Osteocyte (in vitro differentiated cells): Measurements from ENCODE around the gene TMCO4. TPM values are rescaled to one million over a fixed set of nuclear protein-coding genes. Genes with fewer than 3 reads are reported as not detected.

Source experiments
- DNase-seq: peaks from one replicate; pipeline ENCODE4 v3.0.0; 2021; ENCODE audit warnings: mixed read lengths; ENCODE audit not compliant: unreplicated experiment; ENCODE audit errors: extremely low spot score
- H3K27ac Mint-ChIP-seq: one replicate; pipeline ENCODE4 v1.8.0; 2021; ENCODE audit warnings: mild to moderate bottlenecking, mixed read lengths; ENCODE audit not compliant: unreplicated experiment
- H3K27me3 Mint-ChIP-seq: one replicate; pipeline ENCODE4 v1.8.0; 2021; ENCODE audit warnings: mixed read lengths; ENCODE audit not compliant: unreplicated experiment
- H3K36me3 Mint-ChIP-seq: one replicate; pipeline ENCODE4 v1.8.0; 2021; ENCODE audit warnings: mixed read lengths; ENCODE audit not compliant: unreplicated experiment
- H3K4me1 Mint-ChIP-seq: one replicate; pipeline ENCODE4 v1.8.0; 2021; ENCODE audit warnings: mixed read lengths; ENCODE audit not compliant: unreplicated experiment
- H3K4me3 Mint-ChIP-seq: one replicate; pipeline ENCODE4 v1.8.0; 2021; ENCODE audit warnings: mild to moderate bottlenecking, moderate library complexity, mixed read lengths; ENCODE audit not compliant: unreplicated experiment
- H3K9me3 Mint-ChIP-seq: one replicate; pipeline ENCODE4 v1.8.0; 2021; ENCODE audit warnings: mixed read lengths; ENCODE audit not compliant: unreplicated experiment
- CTCF ChIP-seq: fragments of 200-600 bp; sonication (generic); IDR thresholded peaks from 2 replicates; pipeline ENCODE4 v1.5.0; 2021; ENCODE audit warnings: antibody characterized with exemption, mild to moderate bottlenecking, moderate library complexity
- total RNA-seq: library from RNA; stranded (reverse); gene quantifications from 2 replicates; pipeline ENCODE4 v1.2.1, GENCODE V29; 2021

The TMCO4 gene
- total RNA-seq, 1 donor from 2014 or later, result 12.1 TPM

- no peaks in the 10 kb centered on the region for H3K9me3 Mint-ChIP-seq
- no peaks in the 10 kb centered on the region for H3K27me3 Mint-ChIP-seq
- no peak for DNase-seq
- H3K36me3 Mint-ChIP-seq, result no peaks in the 10 kb centered on the region
- H3K27ac Mint-ChIP-seq, result no peak overlapping the region
- no peak overlapping the region for H3K4me3 Mint-ChIP-seq
- H3K4me1 Mint-ChIP-seq, result peaks cover 3% of the 10 kb centered on the region
- no peak for TF ChIP-seq CTCF
These were observed 121.2 kb downstream of the TMCO4 start for GRCh38 chr1:19678493-19678892.

DNA sequence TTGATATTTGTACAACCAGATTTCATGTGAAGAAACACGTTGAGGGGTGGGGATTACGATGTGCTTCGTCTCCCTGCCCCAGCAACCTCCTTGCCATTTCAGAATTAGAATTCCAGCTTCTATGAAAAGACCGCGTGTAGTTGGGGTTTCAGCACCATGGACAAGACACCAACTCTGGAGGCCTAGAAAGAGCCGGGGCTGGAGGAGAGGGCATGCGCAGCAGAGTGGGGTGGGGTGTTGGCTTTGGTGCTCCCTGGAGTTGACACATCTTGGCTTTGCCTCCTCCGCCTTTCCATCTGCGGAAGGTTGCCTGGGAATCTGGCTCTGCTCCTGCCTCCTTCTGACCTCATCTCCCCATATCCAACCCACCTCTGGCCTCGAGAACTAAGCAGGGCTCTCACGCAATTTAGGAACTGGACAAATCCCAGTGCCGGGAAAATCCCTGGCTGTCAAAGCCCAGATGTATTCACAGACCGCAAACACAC lies 123.2 kb downstream of the TMCO4 start:
- TF ChIP-seq CTCF, result no peak
- no peak for DNase-seq
- H3K9me3 Mint-ChIP-seq, result no peaks in the 10 kb centered on the region
- no peak overlapping the region for H3K4me3 Mint-ChIP-seq
- H3K27ac Mint-ChIP-seq, result no peak overlapping the region
- no peaks in the 10 kb centered on the region for H3K36me3 Mint-ChIP-seq
- no peaks in the 10 kb centered on the region for H3K4me1 Mint-ChIP-seq
- peaks cover 8% of the 10 kb centered on the region for H3K27me3 Mint-ChIP-seq

DNA sequence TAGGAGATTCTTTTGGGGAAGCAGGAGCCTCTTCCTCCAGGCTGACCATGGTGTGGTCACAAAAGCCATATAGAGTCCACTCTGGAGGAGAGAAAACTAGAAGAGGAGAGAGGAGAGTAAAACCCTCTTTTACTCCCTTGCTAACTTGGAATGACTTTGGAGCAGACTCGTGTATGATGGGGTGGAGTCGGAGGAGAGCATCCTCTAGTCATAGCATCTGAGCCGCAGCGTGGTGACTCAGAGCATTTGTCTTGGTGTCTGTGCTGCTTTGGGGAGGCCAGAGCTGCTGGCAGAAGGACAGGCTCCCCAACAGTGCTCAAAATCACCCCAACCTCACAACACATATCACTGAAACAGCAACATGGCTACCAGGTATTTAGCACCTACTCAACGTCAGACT lies 123.9 kb downstream of the TMCO4 start:
- DNase-seq, result no peak
- Mint-ChIP-seq H3K36me3 (no peaks in the 10 kb centered on the region), H3K27ac (no peak overlapping the region), H3K9me3 (no peaks in the 10 kb centered on the region), H3K4me1 (no peaks in the 10 kb centered on the region), H3K27me3 (peaks cover 8% of the 10 kb centered on the region), H3K4me3 (no peak overlapping the region)
- TF ChIP-seq CTCF, result no peak

DNA sequence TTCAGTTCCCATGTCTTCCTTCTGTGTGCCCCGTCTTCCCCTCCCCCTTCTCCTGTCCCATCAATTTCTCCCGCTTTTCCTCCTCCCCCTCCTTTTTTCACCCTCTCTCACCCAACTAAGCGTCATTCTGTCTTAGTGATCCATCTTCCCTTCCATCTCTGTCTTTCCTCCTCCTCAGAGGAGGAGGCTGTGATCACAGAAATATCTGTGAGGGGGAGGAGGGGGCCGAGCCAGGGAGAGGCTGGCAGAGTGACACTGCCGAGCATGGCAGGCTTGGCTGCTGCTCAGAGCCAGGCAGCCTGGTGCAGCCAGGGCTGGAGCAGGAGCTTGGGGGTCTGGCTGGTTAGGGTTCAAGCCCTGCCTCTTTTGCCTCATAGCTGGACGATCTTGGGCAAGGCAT lies 127.5 kb downstream of the TMCO4 start:
- Mint-ChIP-seq H3K36me3 (no peaks in the 10 kb centered on the region), H3K27me3 (peaks cover 32% of the 10 kb centered on the region), H3K4me3 (no peak overlapping the region), H3K9me3 (no peaks in the 10 kb centered on the region), H3K27ac (no peak overlapping the region), H3K4me1 (no peaks in the 10 kb centered on the region)
- TF ChIP-seq CTCF, result no peak
- DNase-seq, result no peak

DNA sequence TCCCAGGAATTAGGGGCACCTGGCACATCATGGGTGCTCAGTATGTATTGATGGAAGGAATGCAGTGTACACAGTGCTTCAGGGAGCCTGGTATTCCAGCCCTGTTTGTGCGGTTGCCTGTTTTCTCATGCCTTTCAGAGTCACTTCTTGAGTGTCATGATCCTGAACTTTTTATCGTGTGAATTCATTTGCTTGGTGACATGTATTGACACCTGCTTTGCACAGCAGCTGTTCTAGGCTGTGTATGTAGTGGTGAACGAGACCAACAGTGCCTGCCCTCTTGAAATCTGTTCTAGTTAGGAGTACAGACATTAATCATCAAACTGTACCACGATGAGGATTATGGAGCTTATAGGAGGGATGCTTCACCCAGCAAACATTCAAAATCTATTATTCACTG lies 128.9 kb downstream of the TMCO4 start:
- Mint-ChIP-seq H3K27me3 (peaks cover 47% of the 10 kb centered on the region), H3K9me3 (no peaks in the 10 kb centered on the region), H3K4me1 (peaks cover 2% of the 10 kb centered on the region), H3K4me3 (no peak overlapping the region), H3K27ac (no peak overlapping the region), H3K36me3 (no peaks in the 10 kb centered on the region)
- DNase-seq, result no peak
- TF ChIP-seq CTCF, result no peak
